Trophoblast cell (in vitro differentiated cells and primary cell): ENCODE data around the gene COQ4. TPM values are rescaled to one million over a fixed set of nuclear protein-coding genes. Genes with fewer than 3 reads are reported as not detected.

ENCODE experiments used
- DNase-seq, 2 donors: peaks; one replicate each; pipeline ENCODE4 v3.0.0-alpha.2; 2016
- H2AFZ ChIP-seq: 2 replicates; pipeline ENCODE4 v1.6.1; 2013; ENCODE audit warnings: low read length, moderate library complexity, mild to moderate bottlenecking; ENCODE audit not compliant: insufficient read depth, poor library complexity
- H2AK5ac ChIP-seq: 2 replicates; pipeline ENCODE4 v1.6.1; 2013; ENCODE audit warnings: mild to moderate bottlenecking, low read length
- H2BK120ac ChIP-seq: 2 replicates; pipeline ENCODE4 v1.6.1; 2013; ENCODE audit warnings: low read length, mild to moderate bottlenecking, moderate library complexity; ENCODE audit not compliant: insufficient read depth, poor library complexity
- H2BK12ac ChIP-seq: 2 replicates; pipeline ENCODE4 v1.6.1; 2013; ENCODE audit warnings: mild to moderate bottlenecking, low read length, moderate library complexity
- H2BK5ac ChIP-seq: 2 replicates; pipeline ENCODE4 v1.6.1; 2013; ENCODE audit warnings: low read length, low read depth, moderate library complexity, mild to moderate bottlenecking; ENCODE audit not compliant: poor library complexity
- H3K14ac ChIP-seq: 2 replicates; pipeline ENCODE4 v1.6.1; 2013; ENCODE audit warnings: mild to moderate bottlenecking, low read length
- H3K18ac ChIP-seq: 2 replicates; pipeline ENCODE4 v1.6.1; 2013; ENCODE audit warnings: mild to moderate bottlenecking, low read length
- H3K23ac ChIP-seq: 2 replicates; pipeline ENCODE4 v1.6.1; 2013; ENCODE audit warnings: low read length
- H3K27ac ChIP-seq: 2 replicates; pipeline ENCODE4 v1.5.1; 2013; ENCODE audit warnings: low read depth, mild to moderate bottlenecking, inconsistent platforms, low read length, moderate library complexity
- H3K27me3 ChIP-seq: 2 replicates; pipeline ENCODE4 v1.6.1; 2013; ENCODE audit warnings: inconsistent platforms, mild to moderate bottlenecking, low read length, moderate library complexity; ENCODE audit not compliant: insufficient read depth
- H3K36me3 ChIP-seq, 2 experiments: 1 replicate in 1 of 2; 2 replicates in 1 of 2; pipeline ENCODE4 v1.6.1; 2013; ENCODE audit warnings: low read length in 2 of 2, mild to moderate bottlenecking in 2 of 2, moderate library complexity in 1 of 2; ENCODE audit not compliant: insufficient read depth in 2 of 2, control insufficient read depth in 1 of 2
- H3K4ac ChIP-seq: 2 replicates; pipeline ENCODE4 v1.6.1; 2013; ENCODE audit warnings: low read depth, mild to moderate bottlenecking, low read length, moderate library complexity
- H3K4me1 ChIP-seq, 2 experiments: 1 replicate in 1 of 2; 2 replicates in 1 of 2; pipeline ENCODE4 v1.6.1; 2013; ENCODE audit warnings: low read length in 2 of 2, mild to moderate bottlenecking in 2 of 2, moderate library complexity in 1 of 2; ENCODE audit not compliant: insufficient read depth in 2 of 2, control insufficient read depth in 1 of 2
- H3K4me2 ChIP-seq: 2 replicates; pipeline ENCODE4 v1.6.1; 2013; ENCODE audit warnings: inconsistent platforms, mild to moderate bottlenecking, low read length, moderate library complexity
- H3K4me3 ChIP-seq: 2 replicates; pipeline ENCODE4 v1.5.1; 2013; ENCODE audit warnings: mild to moderate bottlenecking, low read depth, low read length, inconsistent platforms
- H3K79me1 ChIP-seq: one replicate; pipeline ENCODE4 v1.6.1; 2013; ENCODE audit warnings: low read length
- H3K79me2 ChIP-seq: 2 replicates; pipeline ENCODE4 v1.6.1; 2013; ENCODE audit warnings: low read length, mild to moderate bottlenecking; ENCODE audit not compliant: control insufficient read depth, insufficient read depth, poor library complexity
- H3K9ac ChIP-seq: 2 replicates; pipeline ENCODE4 v1.6.1; 2013; ENCODE audit warnings: mild to moderate bottlenecking, low read length
- H3K9me3 ChIP-seq: 2 replicates; pipeline ENCODE4 v1.6.1; 2013; ENCODE audit warnings: low read depth, mild to moderate bottlenecking, control low read depth, inconsistent platforms, low read length; ENCODE audit not compliant: insufficient read depth
- H4K12ac ChIP-seq: 2 replicates; pipeline ENCODE4 v1.6.1; 2013; ENCODE audit warnings: low read depth, mild to moderate bottlenecking, low read length, moderate library complexity
- H4K8ac ChIP-seq: 2 replicates; pipeline ENCODE4 v1.6.1; 2013; ENCODE audit warnings: low read depth, mild to moderate bottlenecking, low read length, moderate library complexity
- H4K91ac ChIP-seq: one replicate; pipeline ENCODE4 v1.6.1; 2013; ENCODE audit warnings: low read depth, mild to moderate bottlenecking, low read length, moderate library complexity
- WGBS: extraction: QIAGEN DNeasy Blood & Tissue Kit; methylation state at CpG from one replicate; pipeline ENCODE4 v1.1.7; 2013; ENCODE audit warnings: missing lambda C conversion rate; ENCODE audit not compliant: insufficient read length, insufficient coverage; ENCODE audit errors: extremely low coverage; 5-methylcytosine and 5-hydroxymethylcytosine counted together
- polyA plus RNA-seq: library from polyadenylated mRNA; stranded (reverse); fragments of 200-250 nt; gene quantifications from 2 replicates; pipeline ENCODE4 v1.2.3, GENCODE V29; 2013

Gene COQ4
- 24.9 and 26.1 TPM in 2 replicates for polyA plus RNA-seq

- H3K23ac ChIP-seq, result no peak within 1 kb of the TSS
- H3K4me1 ChIP-seq, result peaks cover 9% of the 10 kb centered on the region in 2 experiments
- peak within 1 kb of the TSS; percentile 55 for H3K14ac ChIP-seq
- H3K18ac ChIP-seq, result peak within 1 kb of the TSS; percentile 84
- H2AK5ac ChIP-seq, result no peak within 1 kb of the TSS
- H2BK5ac ChIP-seq, result peak within 1 kb of the TSS; percentile 34
- H3K36me3 ChIP-seq, result peaks cover 14 to 18% of the 10 kb centered on the region in 2 experiments
- H4K12ac ChIP-seq, result peak within 1 kb of the TSS; percentile 64
- peak within 1 kb of the TSS; percentile 64 for H2AFZ ChIP-seq
- H3K27me3 ChIP-seq, result no peaks in the 10 kb centered on the region
- H3K79me2 ChIP-seq, result peaks cover 7% of the 10 kb centered on the region
- peak within 1 kb of the TSS; percentile 37 for H3K4ac ChIP-seq
- H4K8ac ChIP-seq, result peak within 1 kb of the TSS; percentile 86
- peak within 1 kb of the TSS; percentile 90 for H3K9ac ChIP-seq
- H3K27ac ChIP-seq, result peak within 1 kb of the TSS; percentile 84
- H3K4me3 ChIP-seq, result peak within 1 kb of the TSS; percentile 88
- H2BK12ac ChIP-seq, result no peak within 1 kb of the TSS
- peaks cover 3% of the 10 kb centered on the region for H3K79me1 ChIP-seq
- H4K91ac ChIP-seq, result peak within 1 kb of the TSS; percentile 68
- no peaks in the 10 kb centered on the region for H3K9me3 ChIP-seq
- peak; percentile 92 to 97 for DNase-seq
- H2BK120ac ChIP-seq, result peak within 1 kb of the TSS; percentile 57
- peak within 1 kb of the TSS; percentile 70 for H3K4me2 ChIP-seq
- no CpG with 5 or more reads among the region's 83 CpGs for WGBS
These were observed at the start of gene COQ4, which contains the start of gene TRUB2 for GRCh38 chr9:128322404-128323211. COQ4 (plus strand) TSS chr9:128322839; CDS start chr9:128322859, 20 bp downstream. TRUB2 (minus strand) TSS chr9:128322447; CDS start chr9:128322408, 39 bp downstream.

- H3K9me3 ChIP-seq, result no peaks in the 10 kb centered on the region
- no peak overlapping the region for H3K14ac ChIP-seq
- H3K36me3 ChIP-seq, result peaks cover 19 to 27% of the 10 kb centered on the region in 2 experiments
- no peak overlapping the region for H4K91ac ChIP-seq
- peaks cover 19% of the 10 kb centered on the region for H3K79me1 ChIP-seq
- WGBS, result no CpG with 5 or more reads among the region's 8 CpGs
- no peak overlapping the region for H3K18ac ChIP-seq
- H3K27me3 ChIP-seq, result no peaks in the 10 kb centered on the region
- no peak overlapping the region for H3K27ac ChIP-seq
- no peak overlapping the region for H3K4me2 ChIP-seq
- no peak for DNase-seq
- no peak overlapping the region for H2AK5ac ChIP-seq
- peak overlapping the region; percentile 66 for H3K4ac ChIP-seq
- H2BK5ac ChIP-seq, result no peak overlapping the region
- peaks cover 19% of the 10 kb centered on the region for H3K79me2 ChIP-seq
- no peak overlapping the region for H3K4me3 ChIP-seq
- no peak overlapping the region for H3K9ac ChIP-seq
- H3K23ac ChIP-seq, result no peak overlapping the region
- no peak overlapping the region for H2AFZ ChIP-seq
- no peak overlapping the region for H2BK120ac ChIP-seq
- H2BK12ac ChIP-seq, result no peak overlapping the region
- peaks cover 15 to 26% of the 10 kb centered on the region in 2 experiments for H3K4me1 ChIP-seq
- no peak overlapping the region for H4K8ac ChIP-seq
- H4K12ac ChIP-seq, result no peak overlapping the region
These were observed 48.4 kb upstream of the COQ4 start for GRCh38 chr9:128274245-128274644.

- Histone ChIP-seq H3K27ac (peak within 1 kb of the TSS; percentile 86), H4K12ac (peak within 1 kb of the TSS; percentile 86), H3K79me2 (peaks cover 19% of the 10 kb centered on the region), H3K9ac (peak within 1 kb of the TSS; percentile 92), H3K4me3 (peak within 1 kb of the TSS; percentile 89), H3K79me1 (peaks cover 21% of the 10 kb centered on the region), H4K91ac (peak within 1 kb of the TSS; percentile 100), H3K36me3 (peaks cover 16 to 20% of the 10 kb centered on the region in 2 experiments), H3K14ac (peak within 1 kb of the TSS; percentile 100), H2BK5ac (peak within 1 kb of the TSS; percentile 97), H2AK5ac (peak within 1 kb of the TSS; percentile 94), H4K8ac (peak within 1 kb of the TSS; percentile 97), H3K18ac (peak within 1 kb of the TSS; percentile 99), H3K4me1 (peaks cover 18 to 30% of the 10 kb centered on the region in 2 experiments), H3K4me2 (peak within 1 kb of the TSS; percentile 99), H2BK12ac (peak within 1 kb of the TSS; percentile 34), H2BK120ac (peak within 1 kb of the TSS; percentile 99), H3K9me3 (no peaks in the 10 kb centered on the region), H2AFZ (peak within 1 kb of the TSS; percentile 99), H3K4ac (peak within 1 kb of the TSS; percentile 99), H3K27me3 (no peaks in the 10 kb centered on the region), H3K23ac (no peak within 1 kb of the TSS)
- DNase-seq, result peak in 1 of 2 donors; percentile 50
- WGBS, result no CpG with 5 or more reads among the region's 57 CpGs
These were observed 47.2 kb upstream of the COQ4 start, which contains the start of gene GOLGA2 for GRCh38 chr9:128275198-128276007. GOLGA2 (minus strand) TSS chr9:128276007; CDS start chr9:128275976, 31 bp downstream.

- H3K27ac ChIP-seq, result peak within 1 kb of the TSS; percentile 86
- H3K27me3 ChIP-seq, result no peaks in the 10 kb centered on the region
- H4K8ac ChIP-seq, result peak within 1 kb of the TSS; percentile 97
- peak within 1 kb of the TSS; percentile 92 for H3K9ac ChIP-seq
- H3K4me1 ChIP-seq, result peaks cover 18 to 26% of the 10 kb centered on the region in 2 experiments
- peak; percentile 100 for DNase-seq
- H4K91ac ChIP-seq, result peak within 1 kb of the TSS; percentile 100
- H2BK5ac ChIP-seq, result peak within 1 kb of the TSS; percentile 97
- peaks cover 21% of the 10 kb centered on the region for H3K79me1 ChIP-seq
- peaks cover 19% of the 10 kb centered on the region for H3K79me2 ChIP-seq
- H2BK120ac ChIP-seq, result peak within 1 kb of the TSS; percentile 99
- peak within 1 kb of the TSS; percentile 99 for H3K18ac ChIP-seq
- peak within 1 kb of the TSS; percentile 89 for H3K4me3 ChIP-seq
- H3K4me2 ChIP-seq, result peak within 1 kb of the TSS; percentile 99
- no CpG with 5 or more reads among the region's 38 CpGs for WGBS
- H3K4ac ChIP-seq, result peak within 1 kb of the TSS; percentile 99
- H2AK5ac ChIP-seq, result peak within 1 kb of the TSS; percentile 94
- H3K14ac ChIP-seq, result peak within 1 kb of the TSS; percentile 100
- H4K12ac ChIP-seq, result peak within 1 kb of the TSS; percentile 86
- H2BK12ac ChIP-seq, result peak within 1 kb of the TSS; percentile 34
- no peaks in the 10 kb centered on the region for H3K9me3 ChIP-seq
- H3K23ac ChIP-seq, result no peak within 1 kb of the TSS
- peak within 1 kb of the TSS; percentile 99 for H2AFZ ChIP-seq
- H3K36me3 ChIP-seq, result peaks cover 16 to 19% of the 10 kb centered on the region in 2 experiments
These were observed 46.5 kb upstream of the COQ4 start, which contains the start of gene SWI5 for GRCh38 chr9:128276008-128276573. SWI5 (plus strand) TSS chr9:128276276.
